GM13977 (cell line): ENCODE data around the gene HEG1.

Experiments used
- DNase-seq: peaks from one replicate; pipeline ENCODE4 v3.0.0; 2012; ENCODE audit warnings: low spot score
- in situ Hi-C: fragments of 300-500 bp; cut with MboI; formaldehyde crosslinking; loops from one replicate; pipeline ENCODE4 v1.12.0; 2022; ENCODE audit warnings: low sequenced_read_pairs, low pct_unique_long_range_greater_than_20kb, mixed read lengths, inconsistent platforms; ENCODE audit not compliant: unreplicated experiment
- TF ChIP-seq, protein P1 (sequence below): IDR thresholded peaks from 2 replicates; pipeline ENCODE4 v1.5.1; 2012; ENCODE audit warnings: mild to moderate bottlenecking, control low read depth; ENCODE audit not compliant: insufficient read depth; ENCODE audit errors: extremely low read depth, missing control alignments

HEG1 gene

DNA sequence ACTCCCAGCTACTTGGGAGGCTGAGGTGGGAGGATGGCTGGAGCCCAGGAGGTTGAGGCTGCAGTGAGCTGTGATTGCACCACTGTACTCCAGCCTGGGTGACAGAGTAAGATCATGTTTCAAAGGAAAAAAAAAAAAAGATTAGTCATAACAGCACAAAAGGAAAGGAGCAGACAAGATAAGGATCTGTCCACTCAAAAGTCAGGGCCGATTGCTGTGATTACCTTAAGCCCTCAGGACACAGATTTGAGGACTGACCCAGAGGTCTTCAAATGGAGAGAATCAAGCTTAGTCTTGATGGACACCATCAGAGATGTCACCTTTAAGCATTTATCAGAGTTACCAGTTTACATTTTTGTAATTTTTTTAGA lies 23.9 kb upstream of the HEG1 start:
- DNase-seq, result no peak

DNA sequence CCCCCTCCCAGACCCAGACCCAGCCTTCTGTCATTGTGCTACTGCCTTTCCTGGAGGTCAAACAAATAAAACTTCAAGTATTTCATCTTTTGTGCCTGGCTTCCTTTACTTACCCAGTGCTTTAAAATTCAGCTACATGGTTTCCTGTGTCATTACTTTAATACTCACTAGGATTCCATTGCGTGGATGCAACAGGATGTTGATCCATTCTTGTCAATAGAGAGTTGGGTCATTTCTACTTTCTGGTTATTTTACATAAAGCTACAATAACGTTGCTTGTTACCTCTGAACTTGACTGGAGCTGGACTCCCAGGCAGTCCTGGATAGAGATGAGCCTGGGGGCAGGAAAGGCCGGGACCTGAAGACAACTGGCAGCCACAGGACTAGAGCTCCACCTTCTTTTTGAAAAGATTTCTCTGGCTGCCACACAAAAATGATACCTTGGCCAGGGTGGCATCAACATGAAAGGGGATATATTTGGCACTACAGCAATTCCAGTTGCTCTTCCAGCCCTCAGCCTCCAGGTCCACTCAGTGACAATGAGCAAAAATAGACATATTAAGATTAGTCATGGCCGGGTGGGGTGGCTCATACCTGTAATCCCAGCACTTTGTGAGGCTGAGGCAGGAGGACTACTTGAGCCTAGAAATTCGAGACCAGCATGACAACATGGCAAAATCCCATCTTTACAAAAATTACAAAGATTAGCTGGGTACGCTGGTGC lies 23.3 kb upstream of the HEG1 start:
- no peak for DNase-seq
- in situ Hi-C loops, result no loop called here
- TF ChIP-seq, protein P1, sequence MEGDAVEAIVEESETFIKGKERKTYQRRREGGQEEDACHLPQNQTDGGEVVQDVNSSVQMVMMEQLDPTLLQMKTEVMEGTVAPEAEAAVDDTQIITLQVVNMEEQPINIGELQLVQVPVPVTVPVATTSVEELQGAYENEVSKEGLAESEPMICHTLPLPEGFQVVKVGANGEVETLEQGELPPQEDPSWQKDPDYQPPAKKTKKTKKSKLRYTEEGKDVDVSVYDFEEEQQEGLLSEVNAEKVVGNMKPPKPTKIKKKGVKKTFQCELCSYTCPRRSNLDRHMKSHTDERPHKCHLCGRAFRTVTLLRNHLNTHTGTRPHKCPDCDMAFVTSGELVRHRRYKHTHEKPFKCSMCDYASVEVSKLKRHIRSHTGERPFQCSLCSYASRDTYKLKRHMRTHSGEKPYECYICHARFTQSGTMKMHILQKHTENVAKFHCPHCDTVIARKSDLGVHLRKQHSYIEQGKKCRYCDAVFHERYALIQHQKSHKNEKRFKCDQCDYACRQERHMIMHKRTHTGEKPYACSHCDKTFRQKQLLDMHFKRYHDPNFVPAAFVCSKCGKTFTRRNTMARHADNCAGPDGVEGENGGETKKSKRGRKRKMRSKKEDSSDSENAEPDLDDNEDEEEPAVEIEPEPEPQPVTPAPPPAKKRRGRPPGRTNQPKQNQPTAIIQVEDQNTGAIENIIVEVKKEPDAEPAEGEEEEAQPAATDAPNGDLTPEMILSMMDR, result no peak

More for the DNA sequence above, 23.9 kb upstream of the HEG1 start:
- TF ChIP-seq, protein P1, result no peak
- in situ Hi-C loops, result no loop called here

DNA sequence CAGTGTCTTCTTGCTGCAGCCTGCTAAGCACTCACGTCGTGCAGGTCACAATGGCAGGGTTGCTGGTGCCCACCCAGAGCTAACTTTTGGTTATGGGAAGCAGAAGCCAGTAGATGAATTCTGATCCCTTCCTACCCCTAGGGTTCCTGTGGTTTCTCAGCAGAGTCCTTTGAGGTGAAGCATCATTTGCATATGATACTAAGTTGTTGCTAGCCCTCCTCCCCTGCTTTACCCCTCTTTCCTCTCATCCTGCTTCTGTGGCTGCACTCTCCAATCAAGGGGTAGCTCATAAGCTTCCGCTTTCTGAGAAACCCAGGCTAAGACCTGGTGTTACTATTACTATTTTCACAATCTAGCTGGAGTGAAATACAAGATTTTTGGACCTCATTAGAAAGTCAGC lies 22.1 kb upstream of the HEG1 start:
- DNase-seq, result no peak
- TF ChIP-seq, protein P1, result no peak
- in situ Hi-C loops, result no loop called here

DNA sequence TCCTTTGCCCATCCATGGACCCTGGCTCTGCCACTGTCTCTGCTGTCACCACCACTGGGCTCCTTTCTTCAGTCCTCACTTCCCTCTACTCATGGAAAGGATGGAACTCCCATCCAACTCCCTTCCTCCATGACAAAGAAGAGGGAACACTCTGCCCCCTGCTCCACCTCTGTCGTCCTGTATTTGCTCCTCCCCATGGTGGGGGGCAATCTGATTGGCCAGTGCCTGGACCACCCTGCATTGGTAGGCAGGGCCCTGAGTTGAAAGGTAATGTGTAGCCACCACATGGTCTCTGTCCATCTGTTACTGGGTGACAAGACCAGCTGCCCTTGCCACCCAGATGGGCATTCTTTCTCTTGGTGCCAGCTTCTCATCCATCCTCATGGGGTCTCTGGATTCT lies 20.7 kb upstream of the HEG1 start:
- in situ Hi-C loops, result no loop called here
- TF ChIP-seq, protein P1, result no peak
- no peak for DNase-seq

DNA sequence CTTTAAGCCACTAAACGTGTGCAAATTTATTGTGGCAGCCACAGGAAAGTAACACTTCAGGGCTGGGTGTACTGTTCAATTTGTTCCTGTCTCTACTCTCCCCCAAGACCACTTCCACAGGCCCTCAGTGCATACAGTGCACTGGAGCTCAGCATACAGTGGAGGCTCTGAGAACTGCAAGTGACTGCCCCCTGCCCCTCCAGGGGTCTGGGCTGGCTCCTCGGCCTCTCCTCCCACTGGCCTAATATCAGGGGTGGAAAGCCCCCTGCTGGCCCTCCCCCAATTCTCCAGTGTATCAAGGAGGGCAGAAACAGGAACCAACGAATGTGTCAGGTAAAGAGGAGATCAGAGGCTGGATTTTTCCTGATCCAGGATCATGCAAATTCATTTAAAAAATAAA lies 19.9 kb upstream of the HEG1 start:
- TF ChIP-seq, protein P1, result no peak
- in situ Hi-C loops, result no loop called here
- DNase-seq, result no peak

DNA sequence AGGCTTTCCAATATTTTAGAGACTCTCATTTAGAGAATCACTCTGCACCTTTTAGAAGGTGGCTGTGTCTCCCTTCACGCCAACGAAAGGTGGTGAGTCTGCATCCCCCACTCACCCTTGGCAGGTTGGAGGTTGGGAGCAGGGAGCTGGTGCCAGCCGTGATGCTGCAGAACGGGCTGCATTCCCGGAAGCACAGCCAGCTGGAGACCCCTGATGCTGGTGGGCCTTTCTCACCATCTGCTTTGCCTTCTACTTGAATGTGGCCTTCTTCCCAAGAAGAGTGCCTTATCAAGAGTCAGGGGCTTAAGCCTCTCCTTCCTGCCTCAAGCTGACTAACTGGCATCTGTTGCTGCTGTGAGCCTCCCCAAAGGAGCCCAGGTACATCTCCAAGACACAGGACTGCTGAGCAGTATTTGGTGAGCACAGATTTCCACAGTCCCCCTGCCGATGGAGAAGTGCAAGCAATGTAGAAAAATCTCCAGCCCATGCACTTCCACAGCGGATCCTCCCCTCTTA lies 17.7 kb upstream of the HEG1 start:
- TF ChIP-seq, protein P1, result no peak
- in situ Hi-C loops, result no loop called here

More for the DNA sequence above, 17.7 kb upstream of the HEG1 start:
- DNase-seq, result no peak
